ENCODE data around the gene TAS2R4.

GRCh38 chr7:141752634-141753033 is 23.8 kb upstream of the TAS2R4 start:
- TF ChIP-seq, protein P1, sequence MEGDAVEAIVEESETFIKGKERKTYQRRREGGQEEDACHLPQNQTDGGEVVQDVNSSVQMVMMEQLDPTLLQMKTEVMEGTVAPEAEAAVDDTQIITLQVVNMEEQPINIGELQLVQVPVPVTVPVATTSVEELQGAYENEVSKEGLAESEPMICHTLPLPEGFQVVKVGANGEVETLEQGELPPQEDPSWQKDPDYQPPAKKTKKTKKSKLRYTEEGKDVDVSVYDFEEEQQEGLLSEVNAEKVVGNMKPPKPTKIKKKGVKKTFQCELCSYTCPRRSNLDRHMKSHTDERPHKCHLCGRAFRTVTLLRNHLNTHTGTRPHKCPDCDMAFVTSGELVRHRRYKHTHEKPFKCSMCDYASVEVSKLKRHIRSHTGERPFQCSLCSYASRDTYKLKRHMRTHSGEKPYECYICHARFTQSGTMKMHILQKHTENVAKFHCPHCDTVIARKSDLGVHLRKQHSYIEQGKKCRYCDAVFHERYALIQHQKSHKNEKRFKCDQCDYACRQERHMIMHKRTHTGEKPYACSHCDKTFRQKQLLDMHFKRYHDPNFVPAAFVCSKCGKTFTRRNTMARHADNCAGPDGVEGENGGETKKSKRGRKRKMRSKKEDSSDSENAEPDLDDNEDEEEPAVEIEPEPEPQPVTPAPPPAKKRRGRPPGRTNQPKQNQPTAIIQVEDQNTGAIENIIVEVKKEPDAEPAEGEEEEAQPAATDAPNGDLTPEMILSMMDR (conservative IDR thresholded peaks at IDR 0.05; ENCODE audit: low read depth, low read length) = peak; percentile 48
- TF ChIP-seq EZH2 (IDR thresholded peaks at IDR 0.05; ENCODE audit: borderline replicate concordance, low read depth, low read length, poor library complexity, severe bottlenecking) = no peak
